ENCODE results near the gene MTHFR.

DNA sequence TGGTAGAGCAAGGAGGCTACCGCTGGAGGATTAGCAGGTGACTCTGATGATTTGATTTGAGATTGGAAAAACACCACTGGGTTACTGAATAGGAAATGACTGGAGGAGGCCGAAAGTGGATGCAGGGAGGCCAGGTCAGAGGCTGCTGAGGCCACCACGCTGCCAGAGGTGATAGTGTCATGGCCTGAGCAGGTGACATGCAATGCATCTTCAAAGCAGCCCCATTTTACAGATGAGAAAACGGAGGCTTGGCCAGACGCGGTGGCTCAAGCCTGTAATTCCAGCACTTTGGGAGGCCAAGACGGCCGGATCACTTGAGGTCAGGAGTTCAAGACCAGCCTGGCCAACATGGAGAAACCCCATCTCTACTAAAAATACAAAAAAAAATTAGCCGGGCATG lies 31.0 kb downstream of the MTHFR start:
- no peak for TF ChIP-seq TEAD4 (IDR thresholded peaks at IDR 0.05)
- no peak for TF ChIP-seq TAF1 (IDR thresholded peaks at IDR 0.05; ENCODE audit: low read depth)
- no peak for TF ChIP-seq FOXM1 (IDR thresholded peaks at IDR 0.05; ENCODE audit: borderline replicate concordance, low read depth)
- no peak for TF ChIP-seq EP300 (IDR thresholded peaks at IDR 0.05; ENCODE audit: borderline replicate concordance)
- no peak for TF ChIP-seq YY1 (IDR thresholded peaks at IDR 0.05; ENCODE audit: low read depth)
- no peak for TF ChIP-seq CREB1 (IDR thresholded peaks at IDR 0.05; ENCODE audit: low read depth)
- no peak for TF ChIP-seq RAD21 (IDR thresholded peaks at IDR 0.05; ENCODE audit: low read depth)
- TF ChIP-seq MAX (IDR thresholded peaks at IDR 0.05) = no peak
- TF ChIP-seq TCF12 (IDR thresholded peaks at IDR 0.05; ENCODE audit: low read depth) = no peak
